Small intestine (tissue), 7 donors: ENCODE results near the gene SMARCA1. TPM values are rescaled to one million over a fixed set of nuclear protein-coding genes. Genes with fewer than 3 reads are reported as not detected.

Experiments
- DNase-seq, 2 donors: peaks; one replicate each; pipeline versions ENCODE4 v3.0.0 to v3.0.0-alpha.2; 2013
- FAIRE-seq: peaks from 2 replicates; lab custom pipeline; 2012; peaks lifted over from hg19 to GRCh38; lab: Jason Lieb, UNC
- H3K27ac ChIP-seq, 3 donors: one replicate each; pipeline ENCODE4 v1.5.1; 2013; ENCODE audit warnings: low read length in 2 of 3, mild to moderate bottlenecking in 2 of 3, control low read depth in 1 of 3, inconsistent platforms in 1 of 3, low read depth in 1 of 3, moderate library complexity in 1 of 3
- H3K27me3 ChIP-seq, 3 donors: one replicate each; pipeline ENCODE4 v1.6.1; 2013; ENCODE audit warnings: low read length in 3 of 3, inconsistent platforms in 1 of 3; ENCODE audit not compliant: control insufficient read depth in 3 of 3, insufficient read depth in 3 of 3
- H3K36me3 ChIP-seq, 3 donors: one replicate each; pipeline ENCODE4 v1.6.1; 2013; ENCODE audit warnings: low read length in 3 of 3, inconsistent platforms in 1 of 3, low read depth in 1 of 3, mild to moderate bottlenecking in 1 of 3, moderate library complexity in 1 of 3; ENCODE audit not compliant: control insufficient read depth in 3 of 3, insufficient read depth in 2 of 3
- H3K4me1 ChIP-seq, 3 donors: one replicate each; pipeline ENCODE4 v1.6.1; 2013; ENCODE audit warnings: low read length in 2 of 3, inconsistent platforms in 1 of 3, low read depth in 1 of 3, mild to moderate bottlenecking in 1 of 3, moderate library complexity in 1 of 3; ENCODE audit not compliant: control insufficient read depth in 3 of 3, insufficient read depth in 2 of 3
- H3K4me3 ChIP-seq, 3 donors: one replicate each; pipeline ENCODE4 v1.5.1; 2013; ENCODE audit warnings: low read length in 3 of 3, control low read depth in 1 of 3, inconsistent platforms in 1 of 3, low read depth in 1 of 3, mild to moderate bottlenecking in 1 of 3, moderate library complexity in 1 of 3
- H3K9me3 ChIP-seq, 2 donors: one replicate each; pipeline ENCODE4 v1.6.1; 2013; ENCODE audit warnings: low read depth in 1 of 2, low read length in 1 of 2; ENCODE audit not compliant: control insufficient read depth in 2 of 2, insufficient read depth in 1 of 2
- WGBS, 3 donors: extraction: QIAGEN DNeasy Blood & Tissue Kit; methylation state at CpG; one replicate each; pipeline ENCODE4 v1.1.7; 2013; 5-methylcytosine and 5-hydroxymethylcytosine counted together
- polyA plus RNA-seq, 4 donors: library from polyadenylated mRNA; stranded (reverse) in 3 of 4; unstranded in 1 of 4; fragments of 200-250 nt in 3 of 4; fragments of 120-200 nt in 1 of 4; gene quantifications; one replicate each; pipeline versions ENCODE4 v1.2.1 to v1.2.3, GENCODE V29; 2013
- donor health status: healthy with polysubstance abuse.
- donor health status: control.
- donor health status: control.
- donor health status: Bipolar disorder and iron deficiency.
- donor health status: healthy.

Gene SMARCA1
- polyA plus RNA-seq, 4 donors = 0.67 to 35.1 (median 4.9) TPM

DNA sequence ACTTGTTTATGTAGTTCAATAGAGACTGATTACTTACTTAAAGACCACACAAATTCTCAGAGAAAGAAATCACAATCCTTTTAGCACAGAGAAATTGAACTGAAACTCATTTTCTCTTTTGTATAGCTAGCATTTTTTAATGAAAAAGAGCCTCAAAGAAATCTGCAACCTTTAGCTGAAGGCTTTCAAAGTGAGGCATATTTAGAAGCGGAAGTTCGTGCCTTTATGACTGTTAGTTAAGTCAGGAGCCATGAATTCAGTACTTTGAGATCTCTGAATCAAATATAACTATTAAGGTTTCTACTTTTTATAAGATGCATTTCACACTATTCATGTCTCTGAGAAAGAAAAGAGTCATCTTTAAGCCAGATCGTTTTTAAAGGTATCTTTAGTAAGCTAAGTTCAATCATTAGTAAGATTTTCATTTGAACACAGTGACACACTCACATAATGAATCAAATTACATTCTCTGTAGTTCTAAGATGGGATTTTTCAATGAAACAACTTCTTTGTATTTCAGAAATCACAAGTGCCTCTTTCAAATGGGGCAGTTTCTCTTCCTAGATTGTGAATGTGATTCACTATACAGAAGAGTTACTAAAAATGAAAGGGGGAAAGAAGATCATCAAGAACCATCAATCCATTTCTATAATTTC lies 61.4 kb downstream of the SMARCA1 start:
- Histone ChIP-seq H3K4me3 (no peak overlapping the region), H3K27me3 (no peaks in the 10 kb centered on the region), H3K27ac (no peak overlapping the region), H3K4me1 (no peaks in the 10 kb centered on the region), H3K36me3 (peaks cover 0 to 7% (median 0%) of the 10 kb centered on the region in 3 donors), H3K9me3 (no peaks in the 10 kb centered on the region)
- WGBS, 3 donors = 51 to 64% (median 58%) methylated on average over 3 of the region's 3 CpGs
- DNase-seq = no peak
- FAIRE-seq = no peak

DNA sequence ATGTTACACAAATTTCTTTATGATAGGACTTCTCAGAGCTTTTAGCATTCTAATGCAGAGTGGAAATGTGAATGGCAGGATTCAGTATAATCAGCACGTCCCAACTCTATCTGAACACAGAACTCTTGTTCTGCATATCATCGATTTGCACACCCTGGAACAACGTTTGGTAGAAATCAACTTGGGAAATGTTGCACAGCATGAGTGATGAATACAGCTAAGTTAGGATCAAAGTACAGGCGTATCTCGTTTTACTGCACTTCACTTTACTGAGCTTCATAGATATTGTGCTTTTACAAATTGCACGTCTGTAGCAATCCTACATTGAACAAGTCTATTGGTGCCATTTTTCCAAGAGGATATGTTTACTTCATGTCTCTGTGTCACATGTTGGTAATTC lies 70.8 kb downstream of the SMARCA1 start:
- Histone ChIP-seq H3K4me1 (no peaks in the 10 kb centered on the region), H3K27ac (no peak overlapping the region), H3K36me3 (peaks cover 0 to 3% (median 0%) of the 10 kb centered on the region in 3 donors), H3K4me3 (no peak overlapping the region), H3K27me3 (no peaks in the 10 kb centered on the region), H3K9me3 (no peaks in the 10 kb centered on the region)
- FAIRE-seq (no peak), DNase-seq (peak; percentile 23 to 60)
- 37 to 61% (median 56%) methylated on average over 6 of the region's 6 CpGs for WGBS, 3 donors

DNA sequence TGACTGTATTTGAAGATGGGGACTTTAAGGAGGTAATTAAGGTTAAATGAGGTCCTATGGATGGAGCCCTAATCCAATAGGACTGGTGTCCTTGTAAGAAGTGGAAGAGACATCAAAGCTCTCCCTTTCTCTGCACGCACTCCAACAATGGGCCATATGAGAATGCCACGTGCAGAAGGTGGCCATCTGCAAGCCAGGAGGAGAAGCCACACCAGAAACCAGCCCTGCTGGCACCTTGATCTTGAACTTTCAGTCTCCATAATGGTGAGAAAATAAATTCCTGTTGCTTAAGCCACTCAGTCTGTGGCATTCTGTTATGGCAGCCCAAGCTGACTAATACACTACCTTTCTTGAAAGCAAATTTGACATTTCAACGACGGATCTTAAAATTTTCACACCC lies 73.2 kb downstream of the SMARCA1 start:
- WGBS, 3 donors = 81 to 91% (median 91%) methylated on average over 4 of the region's 4 CpGs
- Histone ChIP-seq H3K4me3 (no peak overlapping the region), H3K36me3 (peaks cover 0 to 3% (median 0%) of the 10 kb centered on the region in 3 donors), H3K4me1 (no peaks in the 10 kb centered on the region), H3K9me3 (no peaks in the 10 kb centered on the region), H3K27me3 (no peaks in the 10 kb centered on the region), H3K27ac (no peak overlapping the region)
- no peak for DNase-seq
- FAIRE-seq = no peak

DNA sequence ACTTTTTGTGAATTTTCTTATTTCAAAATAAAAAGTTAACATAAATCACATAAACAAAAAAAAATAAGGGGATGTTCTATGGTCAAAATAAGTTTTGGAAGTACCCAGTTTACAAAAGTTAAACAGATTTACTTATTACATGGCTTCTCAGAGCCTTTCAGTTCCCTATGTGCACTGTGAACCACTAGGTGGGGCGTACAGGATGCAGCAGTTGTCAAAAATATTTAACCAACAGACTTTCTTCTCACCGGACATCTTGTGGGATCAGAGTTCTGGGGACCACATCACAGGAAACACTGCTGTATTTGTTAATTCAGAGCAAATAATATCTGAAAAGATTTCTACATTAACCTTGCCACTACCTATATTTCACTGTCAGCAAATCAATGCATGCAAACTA lies 74.1 kb downstream of the SMARCA1 start:
- WGBS, 3 donors = 70 to 80% (median 73%) methylated on average over 2 of the region's 2 CpGs
- FAIRE-seq (no peak), DNase-seq (no peak)
- no peaks in the 10 kb centered on the region for H3K27me3 ChIP-seq
- H3K36me3 ChIP-seq = peaks cover 0 to 3% (median 0%) of the 10 kb centered on the region in 3 donors
- H3K4me1 ChIP-seq = no peaks in the 10 kb centered on the region
- H3K4me3 ChIP-seq = no peak overlapping the region
- H3K27ac ChIP-seq = no peak overlapping the region
- H3K9me3 ChIP-seq = no peaks in the 10 kb centered on the region

DNA sequence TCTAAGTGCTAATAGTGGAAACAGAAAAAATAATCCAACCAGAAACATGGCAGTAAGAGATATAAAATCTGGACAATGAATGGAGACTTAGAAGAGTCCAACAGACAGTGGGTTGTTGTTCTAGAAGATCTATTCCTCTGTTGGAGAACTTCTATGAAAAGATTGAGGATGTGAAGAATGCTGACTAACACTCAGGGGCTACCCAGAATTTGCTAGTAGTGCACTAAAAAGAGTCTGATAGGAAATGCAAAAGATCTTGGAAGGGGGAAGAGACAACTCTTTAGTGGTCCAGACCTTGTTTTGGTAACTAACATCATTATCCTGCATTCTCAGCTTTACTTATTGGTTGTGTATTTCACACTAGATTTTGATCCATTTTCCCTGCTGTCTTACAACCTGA lies 77.9 kb downstream of the SMARCA1 start:
- no peaks in the 10 kb centered on the region for H3K4me1 ChIP-seq
- no peaks in the 10 kb centered on the region for H3K27me3 ChIP-seq
- FAIRE-seq (no peak), DNase-seq (no peak)
- no peak overlapping the region for H3K27ac ChIP-seq
- H3K36me3 ChIP-seq = peaks cover 0 to 3% (median 0%) of the 10 kb centered on the region in 3 donors
- no peak overlapping the region for H3K4me3 ChIP-seq
- no peaks in the 10 kb centered on the region for H3K9me3 ChIP-seq

DNA sequence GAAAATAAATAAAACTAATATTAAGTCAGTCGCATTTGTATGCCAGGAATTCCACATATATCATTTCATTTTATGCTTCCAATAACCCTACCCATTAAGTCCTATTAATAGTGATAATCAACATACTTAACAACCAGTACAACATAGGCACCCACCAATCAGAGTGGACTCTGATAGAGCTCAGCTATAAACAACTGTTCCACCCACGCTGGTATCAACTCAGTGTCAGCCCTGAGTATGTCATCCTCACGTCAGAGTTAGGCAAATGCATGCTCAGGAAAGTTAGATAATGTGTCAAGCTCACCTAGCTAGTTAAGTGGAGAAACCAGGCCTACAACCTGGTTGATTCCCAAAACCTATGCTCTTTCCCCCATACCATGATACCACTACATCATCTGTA lies 89.3 kb downstream of the SMARCA1 start:
- Histone ChIP-seq H3K9me3 (no peaks in the 10 kb centered on the region), H3K27me3 (no peaks in the 10 kb centered on the region), H3K36me3 (no peaks in the 10 kb centered on the region), H3K4me1 (no peaks in the 10 kb centered on the region), H3K27ac (no peak overlapping the region), H3K4me3 (no peak overlapping the region)
- FAIRE-seq (no peak), DNase-seq (peak; percentile 5 to 65)
- WGBS, 3 donors = 30 to 68% (median 37%) methylated on average over 3 of the region's 3 CpGs

DNA sequence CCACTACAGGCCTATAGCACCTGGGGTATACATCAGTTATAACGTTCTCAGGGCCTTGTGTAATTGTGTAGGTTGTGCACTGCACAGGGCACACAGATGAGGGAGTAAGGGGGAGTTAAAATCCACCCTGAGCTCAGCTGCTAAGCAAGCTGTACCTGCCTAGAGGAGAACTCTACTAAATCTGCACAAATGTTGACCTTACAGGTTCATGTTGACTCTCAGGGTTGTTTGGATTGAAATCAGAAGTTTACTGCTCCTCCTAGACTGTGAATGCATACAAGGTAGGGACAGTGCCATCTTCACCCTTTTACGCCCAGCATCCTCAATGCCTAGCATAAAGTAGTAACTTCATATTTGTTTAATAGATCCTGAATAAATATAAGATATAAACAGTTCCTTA lies 89.8 kb downstream of the SMARCA1 start:
- Histone ChIP-seq H3K27me3 (no peaks in the 10 kb centered on the region), H3K4me1 (no peaks in the 10 kb centered on the region), H3K9me3 (no peaks in the 10 kb centered on the region), H3K36me3 (no peaks in the 10 kb centered on the region), H3K27ac (no peak overlapping the region), H3K4me3 (no peak overlapping the region)
- 66 to 78% (median 73%) methylated on average over 2 of the region's 2 CpGs for WGBS, 3 donors
- DNase-seq (no peak), FAIRE-seq (no peak)

DNA sequence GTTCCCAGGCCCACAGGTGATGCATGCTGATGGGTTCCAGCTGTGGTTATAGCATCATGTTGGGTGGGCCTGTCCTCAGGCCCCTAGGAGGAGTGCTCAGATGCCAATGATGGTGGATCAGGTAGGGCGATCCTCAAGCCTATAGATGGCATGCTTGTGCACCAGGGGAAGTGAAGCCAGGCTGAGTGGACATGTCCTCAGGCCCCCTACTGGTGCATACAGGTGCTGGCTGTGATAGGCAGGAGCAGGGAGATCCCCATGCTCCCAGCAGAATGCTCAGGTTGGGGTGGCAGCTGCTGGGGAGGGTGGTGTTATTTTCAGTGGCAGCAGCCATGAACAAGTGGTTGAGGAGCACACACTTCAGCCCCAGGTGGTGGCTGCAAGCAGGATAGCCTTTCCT lies 96.0 kb downstream of the SMARCA1 start:
- DNase-seq (no peak), FAIRE-seq (no peak)
- Histone ChIP-seq H3K4me1 (no peaks in the 10 kb centered on the region), H3K36me3 (peaks cover 0 to 11% (median 0%) of the 10 kb centered on the region in 3 donors), H3K9me3 (peaks cover 0 to 11% of the 10 kb centered on the region in 2 donors), H3K27ac (no peak overlapping the region), H3K27me3 (no peaks in the 10 kb centered on the region), H3K4me3 (no peak overlapping the region)
- WGBS, 3 donors = 56 to 94% methylated on average over 1 of the region's 1 CpG; no CpG with 5 or more reads in 1 of the 3 donors

DNA sequence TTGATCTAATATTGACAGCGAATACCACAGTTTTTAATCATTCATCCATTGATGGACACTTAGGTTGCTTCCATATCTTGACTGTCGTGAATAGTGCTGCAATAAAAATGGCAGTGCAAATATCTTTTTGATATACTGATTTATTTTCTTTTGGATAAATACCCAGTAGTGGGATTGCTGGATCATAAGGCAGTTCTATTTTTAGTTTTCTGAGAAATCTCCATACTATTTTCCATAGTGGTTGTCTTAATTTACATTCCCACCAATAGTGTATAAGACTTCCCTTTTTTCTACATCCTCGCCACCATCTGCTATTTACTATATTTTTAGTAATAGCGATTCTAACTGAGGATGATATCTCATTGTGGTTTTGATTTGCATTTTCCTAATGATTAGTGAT lies 100.1 kb downstream of the SMARCA1 start:
- no peaks in the 10 kb centered on the region for H3K4me1 ChIP-seq
- H3K4me3 ChIP-seq = no peak overlapping the region
- no peak overlapping the region for H3K27ac ChIP-seq
- DNase-seq (no peak), FAIRE-seq (no peak)
- H3K36me3 ChIP-seq = peaks cover 0 to 11% (median 0%) of the 10 kb centered on the region in 3 donors
- no peaks in the 10 kb centered on the region for H3K27me3 ChIP-seq
- peaks cover 0 to 11% of the 10 kb centered on the region in 2 donors for H3K9me3 ChIP-seq
- WGBS, 3 donors = 67 to 85% (median 84%) methylated on average over 4 of the region's 4 CpGs
